GM12891 (cell line): ENCODE results near the gene SEMA4D.

ENCODE experiments used
- POLR2A ChIP-seq: IDR thresholded peaks from 2 replicates; pipeline ENCODE4 v1.6.1; 2011; ENCODE audit warnings: low read depth, low read length, control low read depth
- POLR2AphosphoS5 ChIP-seq: IDR thresholded peaks from 2 replicates; pipeline ENCODE4 v1.6.1; 2011; ENCODE audit warnings: low read depth, low read length, control low read depth
- POU2F2 ChIP-seq: IDR thresholded peaks from 2 replicates; pipeline ENCODE4 v1.6.1; 2011; ENCODE audit warnings: low read depth, mild to moderate bottlenecking, control low read depth, low read length, moderate library complexity
- SPI1 ChIP-seq: IDR thresholded peaks from 2 replicates; pipeline ENCODE4 v1.6.1; 2011; ENCODE audit warnings: low read depth, low read length, control low read depth
- TAF1 ChIP-seq: IDR thresholded peaks from 2 replicates; pipeline ENCODE4 v1.6.1; 2011; ENCODE audit warnings: low read depth, low read length, control low read depth

- TF ChIP-seq POLR2A (no peak), POLR2AphosphoS5 (no peak), POU2F2 (no peak), TAF1 (no peak), SPI1 (no peak)
Observed at GRCh38 chr9:89525446-89526374, 27.8 kb upstream of the SEMA4D start.
